ENCODE results near the gene PIGZ.
"Not testable (repeated sequence)": the region's sequence is repeated elsewhere in the genome, so short reads cannot be mapped to it uniquely, and the experiment has no call there.

The PIGZ gene

DNA sequence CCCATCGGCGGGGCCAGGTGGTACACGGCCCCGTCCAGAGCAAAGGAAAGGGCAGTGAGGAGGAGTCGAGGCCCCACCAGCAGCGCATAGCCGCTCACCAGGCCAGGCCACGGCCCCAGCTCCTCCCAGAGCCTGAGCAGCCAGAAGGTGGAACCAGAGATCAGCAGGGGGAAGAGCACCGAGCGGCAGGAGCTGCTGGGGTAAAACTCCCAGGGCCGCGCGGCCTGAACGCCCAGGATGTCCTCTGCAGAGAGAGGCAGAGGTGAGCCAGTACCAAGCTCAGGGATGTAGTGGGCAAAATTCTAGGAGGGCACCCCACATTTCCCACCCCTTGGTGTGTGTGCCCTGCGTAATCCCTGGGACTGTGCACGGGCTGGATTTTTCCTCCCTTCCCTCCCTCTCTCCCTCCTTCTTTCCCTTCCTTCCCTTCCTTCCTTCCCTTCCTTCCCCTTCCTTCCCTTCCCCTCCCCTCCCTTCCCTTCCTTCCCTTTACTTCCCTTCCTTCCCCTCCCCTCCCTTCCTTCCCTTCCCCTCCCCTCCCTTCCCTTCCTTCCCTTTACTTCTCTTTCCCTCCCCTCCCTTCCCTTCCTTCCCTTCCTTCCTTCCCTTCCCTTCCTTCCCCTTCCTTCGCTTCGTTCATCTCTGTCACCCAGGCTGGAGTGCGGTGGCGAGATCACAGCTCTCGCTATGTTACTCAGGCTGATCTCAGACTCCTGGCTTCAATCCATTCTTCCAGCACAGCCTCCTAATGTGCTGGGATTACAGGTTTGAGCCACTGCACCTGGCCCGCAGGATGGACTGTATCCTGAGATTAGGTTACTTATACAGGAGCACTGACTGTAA is 20.0 kb downstream of the PIGZ start:
- no peak for DNase-seq

DNA sequence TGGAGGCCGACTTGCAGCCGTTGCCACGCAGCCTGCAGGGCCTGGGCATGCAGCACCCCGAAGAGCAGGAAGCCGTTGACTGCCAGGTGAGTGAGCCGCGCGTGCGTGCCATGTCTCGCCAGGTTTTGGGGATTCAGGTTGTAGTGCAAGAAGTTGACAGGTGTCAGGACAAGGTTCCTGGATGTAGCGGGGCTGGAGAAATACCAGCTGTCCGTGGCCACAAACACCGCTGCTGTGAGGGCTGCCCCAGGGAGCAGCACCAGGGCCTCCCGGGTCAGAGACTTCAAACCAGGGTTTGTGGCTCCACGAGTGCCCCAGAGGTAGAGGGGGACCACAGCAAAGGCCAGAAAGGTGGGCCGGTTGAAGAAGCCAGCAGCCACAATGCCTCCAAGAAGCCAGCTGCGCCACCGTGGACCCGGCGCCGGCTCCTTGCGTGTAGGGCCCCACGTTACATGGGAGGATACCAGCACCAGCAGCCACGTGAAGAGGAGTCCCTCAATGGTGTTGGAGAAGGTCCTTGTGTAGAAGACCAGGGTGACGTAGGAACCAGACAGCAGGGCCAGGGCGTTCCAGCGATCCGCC is 20.7 kb downstream of the PIGZ start:
- no peak for DNase-seq

GRCh38 chr3:196947136-196947859 is 21.3 kb downstream of the PIGZ start:
- DNase-seq = no peak

- DNase-seq = not testable (repeated sequence)
These were observed 24.4 kb downstream of the PIGZ start for GRCh38 chr3:196944037-196944790.

DNA sequence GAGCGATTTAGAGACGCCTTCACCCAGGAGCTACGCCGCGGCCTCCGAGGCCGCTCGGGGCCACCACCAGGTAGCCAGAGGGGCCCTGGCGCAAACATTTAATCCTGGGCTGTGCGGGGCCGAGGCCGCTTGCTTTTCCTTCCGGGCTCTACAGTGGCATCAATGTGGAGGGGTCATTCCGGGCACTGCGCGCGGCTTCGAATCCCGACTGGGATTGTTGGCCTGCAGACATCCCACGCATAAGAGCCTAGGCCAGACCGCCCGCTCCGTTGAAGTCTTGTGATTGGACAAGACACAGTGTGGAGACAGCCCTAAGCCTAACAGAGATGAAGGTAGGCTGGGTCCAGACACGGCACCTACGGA is 25.7 kb downstream of the PIGZ start:
- DNase-seq = no peak

DNA sequence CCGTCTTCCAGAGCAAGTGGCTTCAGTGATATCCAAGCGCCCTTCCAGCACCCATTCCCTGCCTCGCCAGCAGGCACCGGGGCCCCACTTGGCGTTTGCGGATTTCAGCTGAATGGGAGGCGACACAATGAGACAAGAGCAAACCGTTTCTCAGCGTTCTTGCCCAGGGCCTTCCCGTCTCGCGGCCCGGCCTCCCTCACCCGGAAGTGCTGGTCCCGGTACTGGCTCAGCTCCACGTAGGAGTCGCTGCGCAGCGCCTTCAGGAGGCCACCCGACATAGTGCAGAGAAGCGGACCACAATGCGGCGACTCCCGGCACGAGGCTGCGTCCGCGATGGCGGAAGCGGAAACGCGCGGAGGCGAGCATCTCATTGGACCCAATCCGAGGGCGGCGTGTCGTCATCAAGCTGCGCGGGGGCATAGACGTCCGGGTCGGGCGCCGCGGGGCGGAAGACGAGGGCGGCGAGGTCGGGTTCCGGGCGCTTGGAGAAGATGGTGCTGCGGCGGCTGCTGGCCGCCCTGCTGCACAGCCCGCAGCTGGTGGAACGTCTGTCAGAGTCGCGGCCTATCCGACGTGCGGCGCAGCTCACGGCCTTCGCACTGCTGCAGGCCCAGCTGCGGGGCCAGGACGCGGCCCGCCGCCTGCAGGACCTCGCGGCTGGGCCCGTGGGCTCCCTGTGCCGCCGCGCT is 26.3 kb downstream of the PIGZ start, which contains the start of gene NCBP2:
Gene NCBP2 (minus strand): TSS at position 303 of the 689 bp plus-strand sequence. CDS start 25 bp downstream, at position 278.
- DNase-seq = peak; percentile 85

GRCh38 chr3:196941729-196942225 is 26.9 kb downstream of the PIGZ start:
- DNase-seq = no peak

DNA sequence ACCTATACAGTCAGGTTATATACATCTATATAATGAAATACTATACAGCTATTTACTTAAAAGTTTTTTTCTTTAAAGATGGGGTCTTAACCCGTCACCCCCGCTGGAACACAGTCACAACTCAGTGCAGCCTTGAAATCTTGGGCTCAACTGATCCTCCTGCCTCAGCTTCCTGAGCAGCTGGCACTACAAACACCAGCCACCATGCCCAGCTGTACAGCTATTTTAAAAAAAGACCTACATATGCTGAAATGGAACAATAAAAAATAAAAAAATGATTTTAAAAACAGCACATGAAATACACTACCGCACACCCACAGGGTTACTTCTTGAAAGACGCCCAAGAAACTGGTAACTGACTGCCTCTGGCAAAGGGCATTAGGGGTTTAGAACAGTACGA is 30.1 kb downstream of the PIGZ start:
- DNase-seq = no peak

DNA sequence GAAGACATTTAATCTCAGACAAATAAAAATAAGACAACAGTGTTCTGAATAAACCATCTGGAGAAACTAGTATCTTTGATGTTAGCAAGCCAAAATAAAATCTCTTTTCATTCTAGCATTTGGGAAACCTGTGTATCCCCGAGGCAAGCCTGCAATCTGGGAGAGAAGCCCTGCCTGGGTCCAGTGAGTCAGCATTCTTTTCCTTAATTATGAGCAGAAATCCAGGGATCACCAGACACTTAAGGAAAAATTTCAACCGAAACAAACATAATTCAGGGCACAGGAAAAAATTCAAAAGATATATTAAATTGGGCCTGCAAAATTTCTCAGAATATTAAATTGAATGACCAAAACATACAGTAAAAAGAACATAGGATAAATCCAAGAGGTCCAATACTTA is 30.5 kb downstream of the PIGZ start:
- no peak for DNase-seq

DNA sequence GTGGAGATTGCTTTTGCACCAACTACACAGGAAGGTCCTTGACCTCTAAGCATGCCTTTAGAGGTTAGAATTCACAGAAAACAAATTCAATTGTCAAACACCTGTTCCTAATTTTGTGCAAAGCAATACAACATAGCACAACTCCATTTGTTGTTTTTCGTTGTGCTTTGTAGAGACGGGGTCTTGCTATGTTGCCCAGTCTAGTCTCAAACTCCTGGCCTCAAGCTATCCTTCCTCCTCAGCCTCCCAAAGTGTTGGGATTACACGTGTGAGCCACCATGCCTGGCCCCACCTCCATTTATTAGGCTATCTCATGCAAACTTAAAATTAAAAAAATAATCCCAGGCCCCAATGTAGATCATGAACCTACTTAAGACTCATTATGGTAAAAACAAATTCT is 32.3 kb downstream of the PIGZ start:
- no peak for DNase-seq

DNA sequence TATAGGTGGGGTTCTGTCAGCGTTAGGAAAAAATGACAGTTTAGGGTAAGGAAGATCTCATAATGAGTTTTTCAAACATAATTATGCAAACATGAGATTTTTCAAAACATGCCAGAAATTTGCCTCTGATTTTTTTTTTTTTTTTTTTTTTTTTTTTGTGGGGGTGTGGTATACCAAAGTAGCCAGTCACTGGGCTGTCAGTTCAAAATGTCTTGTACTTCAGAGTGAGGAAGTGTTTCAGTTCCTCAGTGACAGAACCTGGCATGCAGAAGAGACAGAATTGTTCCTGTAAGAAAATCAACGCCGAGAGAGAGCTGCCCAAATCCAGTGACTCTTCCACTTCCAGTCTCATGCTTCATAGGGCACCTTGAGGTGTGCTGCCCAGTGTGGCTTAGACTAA is 36.0 kb downstream of the PIGZ start:
- no peak for DNase-seq

DNA sequence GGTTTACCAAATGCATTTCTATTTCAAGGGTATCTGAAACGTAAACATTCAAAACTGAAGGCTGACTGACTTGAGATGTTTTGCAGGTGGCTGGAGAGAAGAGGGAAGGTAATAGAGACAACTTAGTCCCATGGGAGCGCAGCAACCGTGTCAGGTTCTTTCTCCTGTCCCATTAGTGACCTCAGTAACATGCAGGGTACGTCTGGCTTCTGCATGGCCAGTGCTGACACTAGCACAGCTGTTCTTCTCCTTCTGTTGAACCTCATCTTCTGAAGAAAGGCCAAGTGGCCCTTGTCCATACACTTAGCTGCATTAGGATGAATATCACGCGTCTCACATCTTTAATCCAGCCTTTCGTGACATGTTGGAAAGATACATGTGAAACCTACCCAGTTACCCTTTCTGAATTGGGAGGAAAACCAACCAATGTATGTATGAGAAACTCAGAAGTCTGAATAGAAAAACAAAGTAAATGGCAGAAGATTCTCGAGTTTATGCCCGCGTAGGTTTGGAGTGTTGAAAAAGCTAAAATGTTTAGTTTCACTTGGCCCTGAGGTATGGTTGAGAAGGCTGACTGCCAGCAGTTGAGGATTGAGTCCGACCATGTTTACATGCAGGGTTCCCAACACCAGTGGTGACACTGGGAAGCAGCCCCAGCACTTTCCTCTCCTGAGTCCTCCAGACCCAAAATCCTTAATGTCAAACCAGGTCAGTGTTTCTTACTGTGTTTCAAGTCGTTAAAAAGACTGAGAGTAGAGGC is 36.6 kb downstream of the PIGZ start:
- no peak for DNase-seq

GRCh38 chr3:196931157-196931556 is 37.5 kb downstream of the PIGZ start:
- DNase-seq = no peak

- DNase-seq = no peak
These were observed 40.8 kb downstream of the PIGZ start for GRCh38 chr3:196927571-196928453.

DNA sequence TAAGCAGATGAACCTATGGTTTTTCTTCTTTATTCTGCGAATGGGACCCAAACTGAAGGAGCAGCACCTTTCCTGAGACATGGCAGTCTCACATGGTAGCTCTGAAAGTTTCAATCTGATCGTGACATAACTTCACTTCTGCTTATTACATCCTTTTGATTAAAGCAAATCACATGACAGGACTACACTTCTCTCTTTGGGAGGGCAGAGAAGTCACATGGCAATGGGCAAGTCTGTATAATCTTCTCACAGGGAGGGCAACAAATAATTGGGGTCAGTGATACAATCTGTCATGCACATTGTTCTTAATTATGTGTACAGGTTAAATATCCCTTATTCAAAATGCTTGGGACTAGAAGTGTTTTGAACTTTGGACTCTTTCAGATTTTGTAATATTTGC is 47.9 kb downstream of the PIGZ start:
- DNase-seq = no peak

- no peak for DNase-seq
These were observed 49.7 kb downstream of the PIGZ start for GRCh38 chr3:196918968-196919367.

GRCh38 chr3:196916995-196917394 is 51.6 kb downstream of the PIGZ start:
- no peak for DNase-seq

DNA sequence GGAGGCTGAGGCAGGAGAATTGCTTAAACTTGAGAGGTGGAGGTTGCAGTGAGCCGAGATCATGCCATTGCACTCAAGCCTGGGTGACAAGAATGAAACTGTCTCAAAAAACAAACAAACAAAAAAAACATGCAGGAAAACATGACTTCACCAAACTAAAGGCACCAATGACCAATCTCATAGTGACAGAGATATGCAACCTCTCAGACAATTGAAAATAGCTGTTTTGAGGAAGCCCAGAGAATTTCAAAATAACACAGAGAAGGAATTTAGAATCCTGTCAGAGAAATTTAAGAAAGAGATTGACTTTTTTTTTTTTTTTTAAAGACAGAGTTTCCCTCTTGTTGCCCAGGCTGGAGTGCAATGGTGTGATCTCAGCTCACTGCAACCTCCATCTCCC is 52.4 kb downstream of the PIGZ start:
- DNase-seq = no peak

GRCh38 chr3:196915375-196915774 is 53.3 kb downstream of the PIGZ start:
- no peak for DNase-seq

DNA sequence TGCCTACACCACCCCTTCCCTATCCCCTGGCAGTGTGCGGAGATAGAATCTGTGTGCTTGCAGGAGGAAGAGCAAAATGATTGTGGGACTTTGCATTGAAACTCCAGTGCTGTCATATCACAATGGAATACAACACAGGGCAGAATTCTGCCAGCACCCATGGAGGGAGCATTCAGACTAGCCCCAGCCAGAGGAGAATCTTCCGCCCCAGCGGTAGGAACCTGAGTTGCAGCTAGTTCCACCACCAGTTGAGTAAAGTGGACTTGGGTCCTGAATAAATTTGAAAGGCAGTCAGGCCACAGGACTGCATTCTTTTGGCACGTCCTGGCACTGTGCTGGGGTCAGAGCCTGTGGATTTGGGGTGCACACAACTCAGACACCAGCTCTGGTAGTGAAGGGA is 53.8 kb downstream of the PIGZ start:
- no peak for DNase-seq

GRCh38 chr3:196903740-196904139 is 64.9 kb downstream of the PIGZ start:
- DNase-seq = no peak
